WI38 (cell line): Measurements from ENCODE around the gene APOD.

Experiments used
- H3K4me3 ChIP-seq: 2 replicates; pipeline ENCODE4 v1.5.1; 2011; ENCODE audit warnings: low read depth, mild to moderate bottlenecking, control low read depth, low read length
- CTCF ChIP-seq: IDR thresholded peaks from 2 replicates; pipeline ENCODE4 v1.5.1; 2012; ENCODE audit warnings: low read depth, mild to moderate bottlenecking, control low read depth, low read length

The APOD gene

GRCh38 chr3:195535293-195535692 lies 48.4 kb downstream of the APOD start:
- TF ChIP-seq CTCF, result no peak
- no peak overlapping the region for H3K4me3 ChIP-seq

GRCh38 chr3:195532834-195533233 lies 50.9 kb downstream of the APOD start:
- TF ChIP-seq CTCF, result no peak
- H3K4me3 ChIP-seq, result no peak overlapping the region

- no peak for TF ChIP-seq CTCF
- no peak overlapping the region for H3K4me3 ChIP-seq
Observed at GRCh38 chr3:195532345-195532744, 51.4 kb downstream of the APOD start.

GRCh38 chr3:195531683-195532082 lies 52.1 kb downstream of the APOD start:
- H3K4me3 ChIP-seq, result no peak overlapping the region
- TF ChIP-seq CTCF, result no peak

- no peak overlapping the region for H3K4me3 ChIP-seq
- TF ChIP-seq CTCF, result no peak
Observed at GRCh38 chr3:195526492-195526891, 57.2 kb downstream of the APOD start.

GRCh38 chr3:195524171-195524896 lies 59.4 kb downstream of the APOD start:
- no peak for TF ChIP-seq CTCF
- no peak overlapping the region for H3K4me3 ChIP-seq

- no peak overlapping the region for H3K4me3 ChIP-seq
- no peak for TF ChIP-seq CTCF
Observed at GRCh38 chr3:195522254-195523023, 61.3 kb downstream of the APOD start.
